SK-MEL-5 (cell line): ENCODE measurements around the gene MORN3. TPM values are rescaled to one million over a fixed set of nuclear protein-coding genes. Genes with fewer than 3 reads are reported as not detected.
A peak's percentile ranks its signal among the peaks of the same experiment; 100 is the strongest.
"Not testable (repeated sequence)": the region's sequence is repeated elsewhere in the genome, so short reads cannot be mapped to it uniquely, and the experiment has no call there.

ENCODE experiments used
- DNase-seq: peaks from one replicate; pipeline ENCODE4 v3.0.0-alpha.2; 2016; ENCODE audit warnings: low read depth, low spot score
- in situ Hi-C: cut with HindIII; loops from 2 replicates; pipeline ENCODE4 v1.10.0; 2016; ENCODE audit warnings: low sequenced_read_pairs, high pct_unique_total_duplicates, low pct_unique_long_range_greater_than_20kb
- total RNA-seq: library from RNA; depleted of rRNA; stranded (reverse); fragments of >200 nt; shearing (Covaris generic); gene quantifications from 2 replicates; pipeline ENCODE4 v1.2.3, GENCODE V29; 2014

Gene MORN3
- total RNA-seq, 1 experiment from 2014 or later: not detected

- in situ Hi-C loops: not testable (repeated sequence)
Observed at GRCh38 chr12:121697861-121698260, 28.4 kb upstream of the MORN3 start.

GRCh38 chr12:121697093-121697698 lies 27.7 kb upstream of the MORN3 start:
- peak; percentile 71 for DNase-seq
- in situ Hi-C loops: no loop called here

More at GRCh38 chr12:121697861-121698260, 28.4 kb upstream of the MORN3 start:
- not testable (repeated sequence) for DNase-seq

- in situ Hi-C loops: no loop called here
- DNase-seq: no peak
Observed at GRCh38 chr12:121693155-121693687, 23.8 kb upstream of the MORN3 start.

GRCh38 chr12:121692744-121693143 lies 23.3 kb upstream of the MORN3 start:
- in situ Hi-C loops: not testable (repeated sequence)

GRCh38 chr12:121689430-121689829 lies 20.0 kb upstream of the MORN3 start:
- in situ Hi-C loops: no loop called here
- no peak for DNase-seq

More at GRCh38 chr12:121692744-121693143, 23.3 kb upstream of the MORN3 start:
- DNase-seq: not testable (repeated sequence)

- DNase-seq: no peak
- in situ Hi-C loops: no loop called here
Observed at GRCh38 chr12:121688966-121689365, 19.5 kb upstream of the MORN3 start.

- peak; percentile 49 for DNase-seq
- in situ Hi-C loops: not testable (repeated sequence)
Observed at GRCh38 chr12:121679661-121680197, 10.3 kb upstream of the MORN3 start.

GRCh38 chr12:121678716-121679300 lies 9.4 kb upstream of the MORN3 start:
- in situ Hi-C loops: no loop called here

GRCh38 chr12:121678305-121678704 lies 8.9 kb upstream of the MORN3 start:
- in situ Hi-C loops: no loop called here
- DNase-seq: no peak

More at GRCh38 chr12:121678716-121679300, 9.4 kb upstream of the MORN3 start:
- DNase-seq: no peak

GRCh38 chr12:121676190-121676589 lies 6.7 kb upstream of the MORN3 start:
- in situ Hi-C loops: no loop called here
- no peak for DNase-seq

- in situ Hi-C loops: no loop called here
- peak; percentile 33 for DNase-seq
Observed at GRCh38 chr12:121673013-121673511, 3.6 kb upstream of the MORN3 start.

GRCh38 chr12:121668750-121669520 lies 519 bp downstream of the MORN3 start:
- in situ Hi-C loops: no loop called here

GRCh38 chr12:121666829-121667228 lies 2.6 kb downstream of the MORN3 start:
- DNase-seq, in situ Hi-C loops: not testable (repeated sequence)

More at GRCh38 chr12:121668750-121669520, 519 bp downstream of the MORN3 start:
- peak; percentile 56 for DNase-seq

GRCh38 chr12:121663610-121663929 lies 5.9 kb downstream of the MORN3 start:
- in situ Hi-C loops: no loop called here
- DNase-seq: no peak

- DNase-seq, in situ Hi-C loops: not testable (repeated sequence)
Observed at GRCh38 chr12:121661353-121662105, 7.9 kb downstream of the MORN3 start.

GRCh38 chr12:121657305-121658008 lies 12.0 kb downstream of the MORN3 start:
- in situ Hi-C loops: no loop called here
- no peak for DNase-seq

- no peak for DNase-seq
Observed at GRCh38 chr12:121656122-121656521, 13.3 kb downstream of the MORN3 start.

More at GRCh38 chr12:121656122-121656521, 13.3 kb downstream of the MORN3 start:
- in situ Hi-C loops: no loop called here
